COR-L47 (cell line): ENCODE data around the gene SPP2.
A peak's percentile ranks its signal among the peaks of the same experiment; 100 is the strongest.

Experiments used
- DNase-seq: peaks from one replicate; lab custom pipeline; 2025; lab: John Stamatoyannopoulos, UW

SPP2 gene

GRCh38 chr2:234038076-234038802 is 12.3 kb upstream of the SPP2 start:
- DNase-seq: no peak

DNA sequence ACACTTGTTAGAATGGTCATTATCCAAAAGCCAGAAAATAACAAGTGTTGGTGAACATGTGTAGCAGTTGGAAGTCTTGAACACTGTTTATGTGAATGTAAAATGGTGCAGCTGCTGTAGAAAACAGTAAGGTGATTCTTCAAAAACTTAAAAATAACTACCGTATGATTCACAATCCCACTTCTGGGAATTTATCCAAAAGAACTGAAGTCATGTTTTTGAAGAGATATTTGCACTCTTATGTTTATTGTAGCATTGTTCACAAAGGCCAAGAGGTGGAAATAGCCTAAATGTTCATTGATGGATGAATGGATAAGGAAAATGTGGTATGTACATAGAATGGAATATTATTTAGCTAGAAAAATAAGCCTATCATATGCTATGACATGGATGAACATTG is 6.3 kb upstream of the SPP2 start:
- no peak for DNase-seq

- DNase-seq: no peak
These were observed 4.0 kb upstream of the SPP2 start for GRCh38 chr2:234046521-234046920.

GRCh38 chr2:234047361-234047760 is 3.1 kb upstream of the SPP2 start:
- DNase-seq: no peak

- DNase-seq: no peak
These were observed 2.5 kb upstream of the SPP2 start for GRCh38 chr2:234048049-234048448.

DNA sequence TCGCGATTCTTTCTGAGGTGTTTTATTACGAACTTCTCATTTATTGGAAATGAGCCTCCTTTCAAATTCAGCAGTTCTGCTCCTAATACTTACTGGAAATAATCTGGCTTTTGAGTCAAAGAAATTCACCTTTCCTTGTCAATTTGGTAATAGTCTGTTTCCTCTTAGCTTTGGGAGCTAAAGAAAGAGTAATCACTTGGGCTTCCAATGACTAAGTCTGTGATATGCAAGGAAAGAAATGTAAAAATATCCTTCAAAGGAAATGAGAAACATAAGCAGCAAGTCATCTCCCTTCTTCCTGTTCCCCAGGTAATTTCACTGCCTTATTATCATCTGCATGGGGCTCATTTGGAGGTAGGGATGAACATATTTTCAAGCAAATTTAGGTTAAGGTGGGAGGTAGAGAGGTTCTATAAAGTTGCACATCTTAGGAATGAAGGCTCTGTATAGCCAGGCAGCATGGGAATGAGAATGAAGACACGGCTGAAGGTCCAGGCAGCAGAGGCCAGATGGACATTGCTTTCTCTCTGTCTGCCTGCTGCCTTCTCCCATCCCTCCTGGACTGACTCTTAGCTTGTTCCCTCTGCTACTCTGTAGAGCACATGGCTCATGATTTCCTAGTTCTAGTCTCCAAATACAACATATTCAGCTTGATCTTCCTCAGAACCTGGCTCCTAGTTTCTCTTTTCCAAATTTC is 1.0 kb downstream of the SPP2 start:
- DNase-seq: no peak

DNA sequence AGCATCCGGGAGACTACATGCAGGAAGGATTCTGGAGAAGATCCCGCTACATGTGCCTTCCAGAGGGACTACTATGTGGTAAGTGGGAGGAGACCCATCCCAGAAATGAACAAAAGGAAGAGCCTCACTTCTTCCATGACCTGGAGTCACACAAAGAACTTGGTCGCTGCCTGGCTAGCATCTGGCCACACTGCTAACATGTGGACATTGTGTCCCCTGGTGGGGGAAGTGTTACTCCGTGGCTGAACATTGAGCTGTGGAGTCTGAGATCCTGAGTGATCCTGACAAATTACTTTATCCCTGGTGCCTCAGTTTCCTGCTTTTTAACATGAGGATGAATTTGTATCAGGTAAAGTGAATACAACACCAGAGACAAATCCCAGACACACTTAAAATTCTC is 8.4 kb downstream of the SPP2 start:
- DNase-seq: no peak

- peak; percentile 34 for DNase-seq
These were observed 9.7 kb downstream of the SPP2 start for GRCh38 chr2:234060236-234060635.

DNA sequence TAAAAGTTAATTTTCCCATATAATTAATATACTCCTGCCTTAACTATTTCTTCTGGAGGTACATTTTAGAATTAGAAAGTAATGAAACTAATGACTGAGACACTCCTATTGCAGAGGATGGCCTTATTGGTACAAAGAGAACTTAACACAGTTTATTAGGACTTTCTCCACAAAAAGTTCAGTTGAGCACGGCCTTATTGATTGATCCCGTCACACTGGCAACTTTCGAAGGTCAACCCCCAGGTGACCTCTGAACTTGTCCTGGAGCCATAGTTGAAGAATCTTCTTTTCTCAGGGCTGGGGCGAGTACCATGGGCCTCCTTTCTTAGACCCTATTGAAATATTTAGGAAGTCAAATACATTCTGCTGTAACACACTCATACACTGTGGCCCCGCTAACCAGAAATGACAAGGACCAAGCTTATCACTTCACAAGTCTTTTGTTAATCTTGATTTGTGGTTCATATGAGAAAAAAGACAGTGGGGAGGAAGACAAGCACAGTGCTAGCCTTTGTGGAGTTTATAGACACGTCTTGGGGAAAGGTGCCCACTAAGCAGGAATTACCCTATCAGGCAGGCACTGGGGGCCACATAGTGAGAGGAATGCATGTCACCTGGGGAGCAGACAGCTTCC is 11.2 kb downstream of the SPP2 start:
- DNase-seq: no peak

GRCh38 chr2:234066587-234066986 is 16.1 kb downstream of the SPP2 start:
- DNase-seq: no peak

- DNase-seq: no peak
These were observed 21.2 kb downstream of the SPP2 start for GRCh38 chr2:234071664-234072063.

- no peak for DNase-seq
These were observed 22.0 kb downstream of the SPP2 start for GRCh38 chr2:234072454-234072853.

- DNase-seq: no peak
These were observed 24.4 kb downstream of the SPP2 start for GRCh38 chr2:234074751-234075517.

- DNase-seq: no peak
These were observed 25.0 kb downstream of the SPP2 start for GRCh38 chr2:234075518-234075915.

- DNase-seq: no peak
These were observed 25.4 kb downstream of the SPP2 start for GRCh38 chr2:234075947-234076346.

GRCh38 chr2:234076451-234076850 is 25.9 kb downstream of the SPP2 start:
- DNase-seq: no peak

DNA sequence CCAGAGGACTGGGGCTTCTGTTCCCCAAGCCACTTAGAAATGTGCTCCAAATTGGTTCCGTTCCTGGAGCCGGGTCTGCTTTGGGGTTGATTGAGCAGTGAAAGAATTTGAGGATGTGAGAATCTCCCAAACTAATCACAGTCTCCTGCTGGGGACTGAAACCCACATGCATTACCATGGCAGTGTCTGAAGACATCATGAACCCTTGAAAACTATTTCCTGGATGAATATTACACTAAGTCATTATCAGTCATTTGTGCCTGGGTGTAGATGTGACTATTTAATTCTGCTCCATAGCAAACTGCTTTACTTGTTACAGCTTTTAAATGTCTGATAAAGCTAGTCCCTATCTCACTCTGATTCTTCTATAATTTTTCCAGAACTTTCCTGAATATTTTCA is 27.6 kb downstream of the SPP2 start:
- DNase-seq: no peak

GRCh38 chr2:234081970-234082822 is 31.7 kb downstream of the SPP2 start:
- peak; percentile 71 for DNase-seq

DNA sequence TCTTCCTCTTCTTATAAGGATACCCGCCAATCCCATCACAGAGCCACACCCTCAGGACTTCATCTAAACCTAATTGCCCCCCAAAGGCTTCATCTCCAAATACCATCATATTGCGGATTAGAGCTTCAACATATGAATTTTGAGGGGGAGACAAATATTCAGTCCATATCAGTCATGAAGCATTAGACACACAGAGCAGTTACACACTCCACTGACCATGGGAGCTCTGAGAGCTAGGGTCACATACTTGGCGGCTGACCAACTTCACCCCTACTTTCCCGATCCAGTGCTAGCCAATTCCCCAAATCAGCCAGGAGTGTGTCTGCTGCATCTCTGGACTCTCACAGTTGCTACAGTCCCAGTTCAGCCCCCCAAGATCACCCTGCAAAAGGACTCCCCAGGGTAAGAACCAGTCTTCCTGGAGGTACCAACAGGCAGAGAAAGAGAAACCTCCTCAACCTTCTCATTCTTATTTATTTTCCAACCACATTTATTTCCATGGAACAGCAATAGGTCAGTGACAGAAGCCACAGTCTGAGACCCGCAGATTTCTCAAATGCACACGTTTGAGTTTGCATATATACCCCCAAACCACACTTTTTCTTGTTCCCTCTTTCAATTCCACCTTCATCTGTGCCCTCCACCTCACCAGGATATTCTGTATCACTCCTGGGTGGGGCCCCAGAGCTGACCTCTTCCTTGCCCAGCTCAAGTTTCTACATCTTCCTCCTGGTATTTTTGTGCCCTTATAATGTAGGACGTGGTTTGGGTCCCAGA is 33.3 kb downstream of the SPP2 start:
- no peak for DNase-seq

DNA sequence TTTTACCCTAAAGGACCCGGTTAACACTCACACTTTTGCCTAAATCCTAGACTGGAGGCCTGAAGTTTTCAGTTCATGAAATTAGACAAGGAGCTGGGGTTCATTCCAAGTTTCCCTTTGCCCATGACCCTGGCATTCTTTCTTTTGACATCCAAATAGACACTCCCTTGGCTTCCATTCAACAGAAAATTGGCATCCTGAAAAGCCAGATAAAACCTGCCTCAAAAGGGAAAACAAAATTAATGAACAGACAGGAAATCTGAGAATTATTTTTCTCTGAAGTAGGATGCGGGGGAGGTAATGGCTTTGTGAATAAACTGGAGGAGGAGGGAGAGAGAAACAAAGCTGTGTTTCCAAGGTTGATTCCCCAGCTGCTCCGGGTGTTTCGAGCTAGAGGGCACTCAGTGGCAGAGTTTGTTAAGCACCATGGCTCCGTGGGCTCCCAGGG is 41.0 kb downstream of the SPP2 start:
- DNase-seq: peak; percentile 64

DNA sequence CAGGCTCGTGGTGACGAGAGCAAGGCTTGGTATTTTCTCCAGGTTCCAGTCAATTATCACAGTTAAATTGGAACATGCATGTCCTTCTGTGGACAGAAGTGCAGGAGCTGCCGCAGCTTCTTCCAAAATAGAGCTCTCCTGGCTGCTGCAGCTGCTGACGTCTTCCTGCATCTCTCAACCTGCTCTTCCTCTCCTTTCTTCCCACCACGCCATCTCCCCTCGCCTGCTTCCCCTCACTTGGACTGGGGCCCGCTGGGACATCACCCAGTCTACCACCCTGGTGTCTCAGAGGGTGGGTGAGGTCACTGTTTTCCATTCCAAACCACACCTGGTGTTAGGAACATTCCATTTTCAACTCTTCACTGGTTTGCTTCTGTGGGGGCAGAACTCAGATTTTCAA is 41.4 kb downstream of the SPP2 start:
- no peak for DNase-seq
